Activated naive CD4-positive, alpha-beta T cell treated with anti-CD3 and anti-CD28 coated beads, Interleukin-2, amount 50 U/mL, for 72 hours (primary cell): ENCODE data around the gene CHRM4. TPM values are rescaled to one million over a fixed set of nuclear protein-coding genes. Genes with fewer than 3 reads are reported as not detected.

Source experiments
- ATAC-seq, 2 donors: fragments of 150-1000 bp; cut with Tn5 transposase; 2 replicates each; pipeline ENCODE4 v1.10.0; 2021; ENCODE audit warnings: mild to moderate bottlenecking in 2 of 2, moderate library complexity in 2 of 2
- DNase-seq, 2 donors: peaks; one replicate each; pipeline ENCODE4 v3.0.0; 2021 to 2022; ENCODE audit warnings: low spot score in 2 of 2
- H3K27ac Mint-ChIP-seq, 2 donors: one replicate each; pipeline ENCODE4 v1.8.0; 2022; ENCODE audit warnings: mild to moderate bottlenecking in 2 of 2, mixed read lengths in 2 of 2
- H3K36me3 Mint-ChIP-seq, 2 donors: one replicate each; pipeline ENCODE4 v1.8.0; 2022; ENCODE audit warnings: mixed read lengths in 2 of 2
- H3K9me3 Mint-ChIP-seq, 2 donors: one replicate each; pipeline ENCODE4 v1.8.0; 2022; ENCODE audit warnings: mixed read lengths in 2 of 2
- total RNA-seq, 2 donors: library from RNA; stranded (reverse); gene quantifications; one replicate each; pipeline ENCODE4 v1.2.3, GENCODE V29; 2022

The CHRM4 gene
- total RNA-seq, 2 donors from 2014 or later, result 0.64 TPM; not detected in 1

GRCh38 chr11:46366260-46366659 is 25.3 kb downstream of the CHRM4 start:
- Mint-ChIP-seq H3K27ac (no peak overlapping the region), H3K9me3 (no peaks in the 10 kb centered on the region), H3K36me3 (peaks cover 4 to 5% of the 10 kb centered on the region in 2 donors)
- ATAC-seq (no peak), DNase-seq (no peak)

- no peak for ATAC-seq
Measured at GRCh38 chr11:46364791-46365190, 26.8 kb downstream of the CHRM4 start.

GRCh38 chr11:46364056-46364455 is 27.5 kb downstream of the CHRM4 start:
- DNase-seq (no peak), ATAC-seq (no peak)
- Mint-ChIP-seq H3K27ac (peak overlapping the region; percentile 89 to 92), H3K36me3 (no peaks in the 10 kb centered on the region), H3K9me3 (no peaks in the 10 kb centered on the region)

More at GRCh38 chr11:46364791-46365190, 26.8 kb downstream of the CHRM4 start:
- no peak for DNase-seq
- Mint-ChIP-seq H3K9me3 (no peaks in the 10 kb centered on the region), H3K27ac (peak overlapping the region; percentile 89 to 92), H3K36me3 (no peaks in the 10 kb centered on the region)

GRCh38 chr11:46363455-46364005 is 28.0 kb downstream of the CHRM4 start:
- H3K9me3 Mint-ChIP-seq, result no peaks in the 10 kb centered on the region
- DNase-seq (no peak), ATAC-seq (peak in 1 of 2 donors; percentile 8)
- peak overlapping the region in 1 of 2 donors; percentile 89 for H3K27ac Mint-ChIP-seq
- no peaks in the 10 kb centered on the region for H3K36me3 Mint-ChIP-seq

GRCh38 chr11:46363031-46363407 is 28.6 kb downstream of the CHRM4 start:
- Mint-ChIP-seq H3K36me3 (no peaks in the 10 kb centered on the region), H3K27ac (peak overlapping the region; percentile 89 to 91), H3K9me3 (no peaks in the 10 kb centered on the region)
- DNase-seq (no peak), ATAC-seq (peak in 1 of 2 donors; percentile 6)

- DNase-seq (no peak), ATAC-seq (no peak)
- H3K9me3 Mint-ChIP-seq, result no peaks in the 10 kb centered on the region
- peak overlapping the region; percentile 89 to 91 for H3K27ac Mint-ChIP-seq
- H3K36me3 Mint-ChIP-seq, result no peaks in the 10 kb centered on the region
Measured at GRCh38 chr11:46362156-46363030, 29.2 kb downstream of the CHRM4 start.

- Mint-ChIP-seq H3K9me3 (no peaks in the 10 kb centered on the region), H3K36me3 (no peaks in the 10 kb centered on the region), H3K27ac (peak overlapping the region; percentile 89 to 95)
- DNase-seq, result peak; percentile 67 to 69
- peak; percentile 91 to 92 for ATAC-seq
Measured at GRCh38 chr11:46361283-46362155, 30.1 kb downstream of the CHRM4 start.

GRCh38 chr11:46360878-46361277 is 30.7 kb downstream of the CHRM4 start:
- ATAC-seq (peak; percentile 33 to 53), DNase-seq (no peak)
- peak overlapping the region; percentile 89 to 95 for H3K27ac Mint-ChIP-seq
- no peaks in the 10 kb centered on the region for H3K36me3 Mint-ChIP-seq
- no peaks in the 10 kb centered on the region for H3K9me3 Mint-ChIP-seq

GRCh38 chr11:46359953-46360352 is 31.6 kb downstream of the CHRM4 start:
- Mint-ChIP-seq H3K27ac (no peak overlapping the region), H3K36me3 (no peaks in the 10 kb centered on the region), H3K9me3 (no peaks in the 10 kb centered on the region)
- ATAC-seq (no peak), DNase-seq (no peak)

- no peak for ATAC-seq
- DNase-seq, result no peak
- Mint-ChIP-seq H3K27ac (peak overlapping the region in 1 of 2 donors; percentile 24), H3K36me3 (peaks cover 0 to 11% of the 10 kb centered on the region in 2 donors), H3K9me3 (no peaks in the 10 kb centered on the region)
Measured at GRCh38 chr11:46357483-46357936, 34.1 kb downstream of the CHRM4 start.

- no peak for ATAC-seq
- H3K9me3 Mint-ChIP-seq, result no peaks in the 10 kb centered on the region
- no peak for DNase-seq
- H3K27ac Mint-ChIP-seq, result peak overlapping the region in 1 of 2 donors; percentile 24
- H3K36me3 Mint-ChIP-seq, result peaks cover 0 to 11% of the 10 kb centered on the region in 2 donors
Measured at GRCh38 chr11:46356924-46357482, 34.6 kb downstream of the CHRM4 start.

- peak; percentile 43 to 46 for ATAC-seq
- Mint-ChIP-seq H3K36me3 (peaks cover 0 to 18% of the 10 kb centered on the region in 2 donors), H3K27ac (peak overlapping the region; percentile 79 to 96), H3K9me3 (no peaks in the 10 kb centered on the region)
- peak in 1 of 2 donors; percentile 55 for DNase-seq
Measured at GRCh38 chr11:46353698-46354097, 37.9 kb downstream of the CHRM4 start.

- ATAC-seq (peak; percentile 17 to 74), DNase-seq (peak; percentile 77 to 87)
- H3K36me3 Mint-ChIP-seq, result peaks cover 0 to 23% of the 10 kb centered on the region in 2 donors
- H3K9me3 Mint-ChIP-seq, result no peaks in the 10 kb centered on the region
- H3K27ac Mint-ChIP-seq, result peak overlapping the region; percentile 79 to 96
Measured at GRCh38 chr11:46352063-46352841, 39.3 kb downstream of the CHRM4 start.

- no peak for ATAC-seq
- Mint-ChIP-seq H3K9me3 (no peaks in the 10 kb centered on the region), H3K27ac (peak overlapping the region; percentile 77 to 79), H3K36me3 (peaks cover 0 to 23% of the 10 kb centered on the region in 2 donors)
- DNase-seq, result no peak
Measured at GRCh38 chr11:46351606-46352005, 40.0 kb downstream of the CHRM4 start.

- DNase-seq, result no peak
- Mint-ChIP-seq H3K9me3 (no peaks in the 10 kb centered on the region), H3K36me3 (peaks cover 0 to 23% of the 10 kb centered on the region in 2 donors), H3K27ac (peak overlapping the region in 1 of 2 donors; percentile 77)
- no peak for ATAC-seq
Measured at GRCh38 chr11:46351148-46351547, 40.4 kb downstream of the CHRM4 start.

GRCh38 chr11:46350695-46351094 is 40.9 kb downstream of the CHRM4 start:
- ATAC-seq, result no peak
- no peak for DNase-seq
- Mint-ChIP-seq H3K27ac (peak overlapping the region in 1 of 2 donors; percentile 45), H3K36me3 (peaks cover 0 to 23% of the 10 kb centered on the region in 2 donors), H3K9me3 (no peaks in the 10 kb centered on the region)
